OCI-LY7 (cell line): ENCODE results near the gene CFAP54. TPM values are rescaled to one million over a fixed set of nuclear protein-coding genes. Genes with fewer than 3 reads are reported as not detected.
"Not testable (repeated sequence)": the region's sequence is repeated elsewhere in the genome, so short reads cannot be mapped to it uniquely, and the experiment has no call there.

Experiments
- BruUV-seq: library from RNA; stranded (reverse); fragments of 400-500 nt; replicated peaks from 2 replicates; lab custom pipeline; 2021; lab: Mats Ljungman, UMichigan
- CTCF ChIA-PET: fragments of 300-600 bp; sonication (Branson Sonifier 250); formaldehyde crosslinking; loops from one replicate; lab custom pipeline; 2022; ENCODE audit warnings: antibody characterized with exemption; ENCODE audit not compliant: unreplicated experiment; lab: Charles Lee
- POLR2A ChIA-PET: fragments of 300-600 bp; sonication (Branson Sonifier 250); formaldehyde crosslinking; loops from one replicate; lab custom pipeline; 2022; ENCODE audit warnings: antibody characterized with exemption; lab: Charles Lee
- DNase-seq: peaks from one replicate; pipeline ENCODE4 v3.0.0-alpha.2; 2015; ENCODE audit warnings: low spot score
- H2AFZ ChIP-seq: fragments of 200-600 bp; sonication (generic), shearing (Covaris generic); 2 replicates; pipeline ENCODE4 v1.6.1; 2014; ENCODE audit warnings: mild to moderate bottlenecking, antibody characterized with exemption, low read length, moderate library complexity
- H3K27ac ChIP-seq: fragments of 200-600 bp; sonication (generic); 2 replicates; pipeline ENCODE4 v1.5.1; 2014; ENCODE audit warnings: mixed run types, low read depth, mild to moderate bottlenecking, moderate library complexity, low read length, inconsistent platforms; ENCODE audit not compliant: poor library complexity, severe bottlenecking
- H3K36me3 ChIP-seq: fragments of 200-600 bp; sonication (generic); 2 replicates; pipeline ENCODE4 v1.6.1; 2014; ENCODE audit warnings: mild to moderate bottlenecking, antibody characterized with exemption, low read length, moderate library complexity, mixed read lengths; ENCODE audit not compliant: insufficient read depth
- H3K4me1 ChIP-seq: fragments of 200-600 bp; sonication (generic); 2 replicates; pipeline ENCODE4 v1.5.1; 2014; ENCODE audit warnings: mild to moderate bottlenecking, low read length; ENCODE audit not compliant: insufficient read depth, poor library complexity, severe bottlenecking
- H3K4me2 ChIP-seq: fragments of 200-600 bp; sonication (generic); 2 replicates; pipeline ENCODE4 v1.6.1; 2014; ENCODE audit warnings: mild to moderate bottlenecking, low read length
- H3K4me3 ChIP-seq: fragments of 200-600 bp; sonication (generic); 2 replicates; pipeline ENCODE4 v1.5.1; 2014; ENCODE audit warnings: mild to moderate bottlenecking, low read depth, low read length; ENCODE audit not compliant: poor library complexity, severe bottlenecking
- H3K79me2 ChIP-seq: fragments of 200-600 bp; sonication (generic); 2 replicates; pipeline ENCODE4 v1.6.1; 2016; ENCODE audit warnings: low read depth, mild to moderate bottlenecking, low read length, moderate library complexity, mixed read lengths; ENCODE audit not compliant: insufficient read depth
- H3K9me2 ChIP-seq: fragments of 200-600 bp; sonication (generic); 2 replicates; pipeline ENCODE4 v1.6.1; 2016; ENCODE audit warnings: mild to moderate bottlenecking, low read length, mixed read lengths; ENCODE audit not compliant: insufficient read depth
- H3K9me3 ChIP-seq: fragments of 200-600 bp; sonication (generic); 2 replicates; pipeline ENCODE4 v1.6.1; 2014; ENCODE audit warnings: mild to moderate bottlenecking, mixed run types, low read length, mixed read lengths
- H4K20me1 ChIP-seq: fragments of 200-600 bp; sonication (generic); 2 replicates; pipeline ENCODE4 v1.6.1; 2014; ENCODE audit warnings: mild to moderate bottlenecking, antibody characterized with exemption, low read length, moderate library complexity, mixed read lengths; ENCODE audit not compliant: insufficient read depth
- CTCF ChIP-seq: fragments of 200-600 bp; sonication (generic); conservative IDR thresholded peaks from 2 replicates; pipeline ENCODE4 v1.5.1; 2014; ENCODE audit warnings: mild to moderate bottlenecking, antibody characterized with exemption, low read length, moderate library complexity, mixed read lengths
- EZH2phosphoT487 ChIP-seq: fragments of 200-600 bp; sonication (generic); IDR thresholded peaks from 2 replicates; pipeline ENCODE4 v1.6.1; 2018; ENCODE audit warnings: low read depth, borderline replicate concordance, mild to moderate bottlenecking, mixed run types, antibody characterized with exemption, low read length, moderate library complexity, mixed read lengths
- intact Hi-C: fragments of 100-400 bp; cut with micrococcal nuclease; formaldehyde crosslinking; loops from one replicate; pipeline ENCODE4 v1.10.0; 2022; ENCODE audit not compliant: unreplicated experiment
- total RNA-seq, 2 experiments: library from RNA; depleted of rRNA in 1 of 2; stranded (reverse); fragments of >200 nt in 1 of 2; shearing (Covaris generic) in 1 of 2; gene quantifications; 2 replicates each; pipeline ENCODE4 v1.2.3, GENCODE V29; 2014 to 2022

Gene CFAP54
- total RNA-seq, 2 experiments from 2014 or later: 0.53 TPM; not detected in 1

GRCh38 chr12:96459281-96459680 is 30.1 kb upstream of the CFAP54 start:
- H3K36me3 ChIP-seq, H3K9me2 ChIP-seq, H2AFZ ChIP-seq, H3K79me2 ChIP-seq, H4K20me1 ChIP-seq, CTCF ChIA-PET, H3K4me3 ChIP-seq, H3K9me3 ChIP-seq, H3K27ac ChIP-seq, BruUV-seq: not testable (repeated sequence)
- TF ChIP-seq CTCF: 0 out of 2 replicates have a peak, but pooled peaks have one; percentile 34
- Histone ChIP-seq H3K4me1 (peaks cover 41% of the 10 kb centered on the region), H3K4me2 (peak overlapping the region; percentile 37)
- intact Hi-C loops: loop anchor here (1.0 to 5.0 kb wide), 2 partner anchors 52 to 252 kb away; no protein-coding TSS in a partner anchor
- peak; percentile 77 for DNase-seq
- POLR2A ChIA-PET: interaction anchor here (0.7 to 1.1 kb wide), 5 partner anchors 111 to 1805 kb away, joined by 3 to 5 read pairs (median 3); no protein-coding TSS in a partner anchor

- H3K36me3 ChIP-seq: no peaks in the 10 kb centered on the region
- H3K4me3 ChIP-seq: no peak overlapping the region
- H3K9me2 ChIP-seq: no peaks in the 10 kb centered on the region
- intact Hi-C loops: no loop called here
- H2AFZ ChIP-seq: no peak overlapping the region
- TF ChIP-seq CTCF: no peak
- TF ChIP-seq EZH2phosphoT487: no peak
- CTCF ChIA-PET: no interaction called here
- H3K9me3 ChIP-seq: no peaks in the 10 kb centered on the region
- no peaks in the 10 kb centered on the region for H3K79me2 ChIP-seq
- BruUV-seq: no TSS peak
- POLR2A ChIA-PET: interaction anchor here (0.6 to 1.1 kb wide), 2 partner anchors 51 to 69 kb away, joined by 3 to 4 read pairs; no protein-coding TSS in a partner anchor
- peaks cover 19% of the 10 kb centered on the region for H3K4me1 ChIP-seq
- no peak overlapping the region for H3K4me2 ChIP-seq
- H3K27ac ChIP-seq: no peak overlapping the region
- no peak for DNase-seq
- H4K20me1 ChIP-seq: no peaks in the 10 kb centered on the region
Measured at GRCh38 chr12:96462571-96463280, 26.7 kb upstream of the CFAP54 start.

- Histone ChIP-seq H3K4me1 (no peaks in the 10 kb centered on the region), H3K4me3 (no peak overlapping the region), H3K36me3 (no peaks in the 10 kb centered on the region), H3K9me3 (peaks cover 9% of the 10 kb centered on the region; the same call in 1 of the 2 replicates), H3K79me2 (no peaks in the 10 kb centered on the region), H3K4me2 (no peak overlapping the region), H3K27ac (no peak overlapping the region), H3K9me2 (no peaks in the 10 kb centered on the region), H4K20me1 (no peaks in the 10 kb centered on the region), H2AFZ (no peak overlapping the region; the same call in 1 of the 2 replicates)
- ChIA-PET POLR2A (interaction anchor here (0.6 to 1.5 kb wide), 6 partner anchors 9 to 62 kb away, joined by 3 to 4 read pairs (median 3); no protein-coding TSS in a partner anchor), CTCF (no interaction called here)
- no peak for TF ChIP-seq CTCF
- TF ChIP-seq EZH2phosphoT487: no peak
- no peak for DNase-seq
- BruUV-seq: no TSS peak
- intact Hi-C loops: no loop called here
Measured at GRCh38 chr12:96465896-96466295, 23.5 kb upstream of the CFAP54 start.
